Measurements from ENCODE around the gene SFT2D3.

DNA sequence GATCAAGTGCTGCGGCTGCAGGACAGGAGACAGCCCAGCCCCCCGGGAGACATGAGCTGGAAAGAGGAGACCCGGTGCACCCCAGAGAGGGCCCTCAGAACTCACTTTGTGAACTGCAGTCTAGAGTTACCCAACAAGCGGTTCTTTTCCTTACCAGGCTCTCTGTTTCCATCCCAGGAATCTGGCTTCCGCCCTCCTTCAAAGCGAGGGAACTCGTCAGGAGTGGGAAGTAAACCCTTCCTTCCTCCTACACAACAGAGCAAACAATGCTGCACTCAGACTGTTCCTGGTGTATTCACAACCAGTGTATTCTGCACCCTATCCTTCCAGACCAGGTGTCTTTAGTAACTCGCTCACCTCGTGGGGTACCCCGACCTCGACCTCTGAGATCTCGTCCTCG, 8.0 kb downstream of the SFT2D3 start:
- no peak for TF ChIP-seq TEAD4 (IDR thresholded peaks at IDR 0.05; ENCODE audit: low read depth, low read length)
- no peak for TF ChIP-seq TAF1 (IDR thresholded peaks at IDR 0.05; ENCODE audit: low read depth, low read length)
- TF ChIP-seq SRF (IDR thresholded peaks at IDR 0.05; ENCODE audit: low read depth, low read length) = no peak
- TF ChIP-seq POLR2A (IDR thresholded peaks at IDR 0.05; ENCODE audit: control extremely low read depth in 1 of 2, low read depth in 2 of 2, low read length in 2 of 2) = no peak
- TF ChIP-seq CHD1 (IDR thresholded peaks at IDR 0.05; ENCODE audit: low read depth, low read length) = no peak
- no peak for TF ChIP-seq EGR1 (IDR thresholded peaks at IDR 0.05; ENCODE audit: borderline replicate concordance, low read depth, low read length)
- TF ChIP-seq CTCF (IDR thresholded peaks at IDR 0.05; ENCODE audit: control extremely low read depth in 1 of 3, insufficient read depth in 1 of 3, low read depth in 1 of 3, low read length in 3 of 3) = no peak
- no peak for TF ChIP-seq RFX5 (IDR thresholded peaks at IDR 0.05; ENCODE audit: borderline replicate concordance, low read depth, low read length)
- no peak for TF ChIP-seq CHD2 (IDR thresholded peaks at IDR 0.05; ENCODE audit: low read length)
- TF ChIP-seq EP300 (IDR thresholded peaks at IDR 0.05; ENCODE audit: borderline replicate concordance in 1 of 2, low read depth in 2 of 2, low read length in 2 of 2) = no peak
- no peak for TF ChIP-seq E2F6 (IDR thresholded peaks at IDR 0.05)
- TF ChIP-seq SP1 (IDR thresholded peaks at IDR 0.05; ENCODE audit: low read depth, low read length) = no peak
- no peak for TF ChIP-seq USF2 (IDR thresholded peaks at IDR 0.05; ENCODE audit: low read length)
- no peak for TF ChIP-seq RAD21 (IDR thresholded peaks at IDR 0.05 in 1 of 2, conservative IDR thresholded peaks at IDR 0.05 in 1 of 2; ENCODE audit: low read depth in 2 of 2, low read length in 2 of 2)

Measured in H1 (cell line).